ENCODE measurements around the gene FZD10.

The FZD10 gene

DNA sequence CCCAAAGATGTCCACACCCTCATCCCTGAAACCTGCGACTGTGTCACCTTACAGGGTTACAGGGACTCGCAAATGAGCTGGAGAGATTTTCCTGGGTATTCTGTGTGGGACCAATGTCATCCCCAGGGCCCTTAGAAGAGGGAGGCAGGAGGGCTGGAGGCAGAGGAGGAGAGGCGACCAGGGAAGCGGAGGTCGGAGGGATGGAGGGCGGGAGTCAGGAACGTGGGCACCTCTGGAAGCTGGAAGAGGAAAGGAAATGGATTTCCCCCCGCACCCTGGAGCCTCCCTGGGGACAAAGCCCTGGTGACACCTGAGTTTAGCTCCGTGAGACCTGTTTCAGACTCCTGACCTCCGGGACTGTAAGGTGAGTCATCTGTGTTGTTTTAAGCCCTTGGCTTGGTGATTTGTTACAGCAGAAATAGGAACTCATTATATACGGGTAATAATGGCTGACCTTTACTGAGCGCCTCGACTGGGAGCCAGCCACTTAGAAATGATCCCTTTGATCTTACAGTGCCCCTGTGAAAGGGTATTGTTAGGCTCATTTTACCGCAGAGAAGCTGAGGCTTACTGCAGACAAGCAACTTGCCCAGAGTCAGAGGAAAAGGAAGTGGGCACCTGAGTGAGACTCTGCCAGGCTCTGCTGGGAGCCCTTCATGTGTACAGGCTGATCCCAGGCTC, 29.3 kb upstream of the FZD10 start:
- DNase-seq, result no peak

- DNase-seq, result no peak
Measured at GRCh38 chr12:130133851-130134562, 28.3 kb upstream of the FZD10 start.

DNA sequence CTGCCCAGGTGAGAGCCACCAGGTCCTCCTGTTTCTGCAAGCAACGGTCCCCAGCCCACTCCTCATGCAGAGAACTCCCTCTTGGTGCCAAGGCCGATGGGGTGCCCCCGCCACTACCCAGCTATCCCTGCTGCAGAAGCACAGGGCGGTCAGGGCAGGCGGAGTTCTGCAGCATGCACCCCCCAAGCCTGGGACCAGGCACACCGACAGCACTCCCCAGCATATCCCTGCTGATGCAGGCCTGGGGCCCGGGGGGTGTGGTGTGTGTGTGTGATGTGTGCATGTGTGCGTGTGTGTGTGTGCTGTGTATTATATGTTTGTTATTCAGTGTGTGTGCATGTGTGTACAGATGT, 27.7 kb upstream of the FZD10 start:
- DNase-seq, result no peak

GRCh38 chr12:130136509-130137039, 25.7 kb upstream of the FZD10 start:
- DNase-seq, result no peak

- no peak for DNase-seq
Measured at GRCh38 chr12:130137040-130138018, 24.9 kb upstream of the FZD10 start.

DNA sequence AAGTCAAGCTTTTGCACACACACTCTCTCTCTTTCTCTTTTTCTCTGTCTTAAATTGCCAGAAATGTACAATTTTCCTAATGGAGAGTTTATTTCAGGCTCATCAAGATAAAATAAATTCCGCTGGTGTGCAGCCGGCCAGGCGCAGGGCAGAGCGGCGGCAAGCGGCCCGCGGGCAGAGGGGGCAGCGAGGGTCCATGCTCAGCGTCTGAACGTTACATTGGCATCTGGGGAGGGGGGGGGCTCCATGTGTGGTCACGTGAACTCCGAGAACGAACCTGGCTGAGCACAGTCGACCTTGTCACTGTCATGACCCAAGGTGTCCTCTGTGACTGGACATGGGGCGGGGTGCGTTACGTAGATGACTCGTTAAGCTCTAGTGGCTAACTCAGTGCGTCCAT, 23.8 kb upstream of the FZD10 start:
- no peak for DNase-seq

DNA sequence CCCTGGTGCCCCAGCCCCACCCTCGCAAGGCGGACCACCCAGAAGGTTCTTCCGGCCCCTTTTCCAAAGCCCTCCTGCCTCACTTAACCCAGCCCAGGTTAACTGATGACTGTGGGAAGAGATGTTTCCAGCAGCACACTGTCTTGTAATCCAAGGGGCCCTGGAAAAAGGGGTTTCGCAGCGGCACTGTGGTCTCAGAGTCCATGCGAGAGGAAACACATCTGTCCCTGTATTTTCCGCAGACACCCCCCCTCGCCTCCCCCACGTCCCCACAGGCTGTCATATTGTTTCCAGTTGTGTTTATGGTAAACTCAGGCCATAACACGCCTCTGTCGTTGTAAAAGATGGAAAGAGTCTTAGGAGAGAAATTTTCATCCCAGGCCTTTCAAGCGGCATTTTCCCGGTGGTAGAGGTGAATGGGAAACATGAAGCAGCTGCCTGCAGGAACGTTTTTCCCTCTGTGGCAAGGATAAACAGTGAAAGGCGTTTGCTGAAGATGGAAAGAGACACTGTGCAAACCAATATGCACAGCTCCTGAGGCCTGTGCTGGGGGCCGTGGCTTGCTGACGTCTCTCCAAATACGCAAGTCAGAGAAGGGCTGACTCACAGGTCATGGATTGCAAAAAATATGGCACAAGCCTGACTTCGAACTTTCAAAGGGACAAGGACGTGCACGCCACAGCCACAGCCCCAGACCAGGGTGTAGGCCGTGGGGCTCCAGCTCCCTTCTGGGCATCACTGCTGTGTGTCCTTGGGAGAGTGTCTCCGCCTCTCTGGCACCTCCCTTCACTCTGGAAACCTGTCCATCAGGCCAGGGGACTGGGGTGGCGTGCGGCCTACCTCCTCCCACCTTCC, 22.5 kb upstream of the FZD10 start:
- DNase-seq, result no peak

DNA sequence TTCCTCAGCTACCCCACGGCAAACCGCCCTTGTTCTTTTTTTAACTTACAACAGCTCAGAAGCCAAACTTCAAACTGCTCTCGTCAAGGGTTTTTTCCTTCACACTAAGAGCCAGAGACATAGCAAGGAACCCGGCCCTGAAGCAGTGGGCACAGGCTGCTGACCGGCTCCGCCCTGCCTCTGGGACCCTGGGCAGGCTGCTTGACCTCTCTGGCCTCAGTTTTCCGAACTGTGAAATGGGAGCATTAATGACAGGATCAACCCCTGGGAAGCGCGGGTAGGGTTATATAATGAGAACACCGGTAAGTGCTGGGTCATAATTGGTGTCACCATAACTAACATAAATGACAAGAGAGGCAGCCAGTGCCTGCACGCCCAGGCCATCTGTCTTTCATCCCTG, 21.2 kb upstream of the FZD10 start:
- DNase-seq, result no peak

- no peak for DNase-seq
Measured at GRCh38 chr12:130141901-130142683, 20.2 kb upstream of the FZD10 start.

GRCh38 chr12:130142736-130143135, 19.5 kb upstream of the FZD10 start:
- no peak for DNase-seq

GRCh38 chr12:130143136-130143535, 19.1 kb upstream of the FZD10 start:
- DNase-seq, result no peak

- no peak for DNase-seq
Measured at GRCh38 chr12:130144256-130144655, 18.0 kb upstream of the FZD10 start.

DNA sequence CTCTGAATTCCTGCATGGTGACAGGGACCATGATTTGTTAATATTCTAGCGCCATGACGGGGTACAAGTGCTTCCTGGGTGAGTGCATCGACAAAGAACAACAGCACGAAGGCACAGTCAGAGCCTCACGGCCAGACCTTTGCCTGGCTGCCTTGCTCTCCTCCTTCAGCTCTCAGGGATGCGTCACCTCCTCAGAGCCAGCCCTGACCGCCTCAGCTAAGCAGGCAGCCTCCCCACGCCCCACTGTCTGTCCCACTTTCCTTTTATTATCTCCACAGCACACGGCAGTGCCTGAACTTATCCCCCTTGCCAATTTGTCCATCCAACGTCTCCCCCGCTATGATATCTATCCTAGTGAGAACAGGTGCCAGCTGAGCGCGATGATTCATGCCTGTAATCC, 16.5 kb upstream of the FZD10 start:
- DNase-seq, result no peak

DNA sequence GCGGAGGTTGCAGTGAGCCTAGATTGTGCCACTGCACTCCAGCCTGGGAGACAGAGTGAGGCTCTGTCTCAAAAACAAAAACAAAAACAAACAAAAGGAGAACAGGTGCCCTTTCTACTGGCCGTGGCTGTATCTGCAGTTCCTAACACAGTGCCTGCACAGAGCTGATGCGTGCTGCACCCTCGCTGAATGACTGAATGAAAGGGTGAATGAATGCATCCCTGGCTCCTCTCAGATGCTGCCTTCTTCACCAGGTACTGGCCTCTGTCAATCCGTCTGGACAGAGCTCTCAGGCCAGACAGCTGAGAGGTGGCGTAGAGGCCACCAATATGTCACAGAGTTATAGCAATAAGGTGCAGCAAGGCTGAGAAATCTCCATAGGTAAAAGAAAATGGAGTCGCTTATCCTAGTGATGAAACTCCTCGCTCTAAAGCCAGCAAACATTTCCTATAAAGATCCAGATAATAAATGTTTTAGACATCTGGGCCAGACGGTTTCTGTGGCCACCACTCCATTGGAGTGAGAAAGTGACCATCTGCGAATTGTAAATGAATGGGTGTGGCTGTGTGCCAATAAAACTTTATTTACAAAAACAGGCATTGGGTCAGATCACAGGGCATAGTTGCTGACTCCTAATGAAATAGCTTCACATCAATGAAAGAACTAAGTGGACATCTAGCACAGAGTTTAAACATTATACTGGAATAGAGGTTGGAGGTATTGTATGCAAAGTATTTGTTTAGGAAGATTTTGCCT, 15.9 kb upstream of the FZD10 start:
- no peak for DNase-seq

GRCh38 chr12:130147875-130148596, 14.2 kb upstream of the FZD10 start:
- no peak for DNase-seq

GRCh38 chr12:130151846-130152245, 10.4 kb upstream of the FZD10 start:
- no peak for DNase-seq

- DNase-seq, result no peak
Measured at GRCh38 chr12:130152386-130152785, 9.9 kb upstream of the FZD10 start.

- no peak for DNase-seq
Measured at GRCh38 chr12:130153803-130154202, 8.5 kb upstream of the FZD10 start.

- no peak for DNase-seq
Measured at GRCh38 chr12:130154276-130155070, 7.8 kb upstream of the FZD10 start.
